GM12874 (cell line): ENCODE measurements around the gene NEB.

Source experiments
- TF ChIP-seq, protein P1 (sequence below): IDR thresholded peaks from 2 replicates; pipeline ENCODE4 v1.5.1; 2011; ENCODE audit warnings: low read depth, mild to moderate bottlenecking, control low read depth, low read length, moderate library complexity; ENCODE audit not compliant: insufficient read depth

The NEB gene

DNA sequence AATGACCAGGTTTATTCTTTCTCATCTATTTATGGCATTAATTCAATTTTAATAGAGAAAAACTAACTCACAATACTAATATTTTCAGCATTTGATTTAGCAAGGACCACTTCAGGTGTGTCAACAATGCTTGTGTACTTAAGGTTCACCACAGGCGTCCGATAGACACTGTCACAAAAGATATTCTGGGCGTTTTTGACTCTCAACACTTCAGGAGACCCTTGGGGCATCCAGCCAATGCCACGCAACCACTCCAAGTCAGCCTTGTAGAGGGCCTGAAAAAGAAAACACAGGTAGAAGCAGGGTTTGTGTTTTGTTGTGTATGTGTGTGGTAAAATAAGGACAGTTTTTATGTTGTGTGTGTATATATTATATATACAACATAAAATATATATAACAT is 158.2 kb downstream of the NEB start:
- TF ChIP-seq, protein P1, sequence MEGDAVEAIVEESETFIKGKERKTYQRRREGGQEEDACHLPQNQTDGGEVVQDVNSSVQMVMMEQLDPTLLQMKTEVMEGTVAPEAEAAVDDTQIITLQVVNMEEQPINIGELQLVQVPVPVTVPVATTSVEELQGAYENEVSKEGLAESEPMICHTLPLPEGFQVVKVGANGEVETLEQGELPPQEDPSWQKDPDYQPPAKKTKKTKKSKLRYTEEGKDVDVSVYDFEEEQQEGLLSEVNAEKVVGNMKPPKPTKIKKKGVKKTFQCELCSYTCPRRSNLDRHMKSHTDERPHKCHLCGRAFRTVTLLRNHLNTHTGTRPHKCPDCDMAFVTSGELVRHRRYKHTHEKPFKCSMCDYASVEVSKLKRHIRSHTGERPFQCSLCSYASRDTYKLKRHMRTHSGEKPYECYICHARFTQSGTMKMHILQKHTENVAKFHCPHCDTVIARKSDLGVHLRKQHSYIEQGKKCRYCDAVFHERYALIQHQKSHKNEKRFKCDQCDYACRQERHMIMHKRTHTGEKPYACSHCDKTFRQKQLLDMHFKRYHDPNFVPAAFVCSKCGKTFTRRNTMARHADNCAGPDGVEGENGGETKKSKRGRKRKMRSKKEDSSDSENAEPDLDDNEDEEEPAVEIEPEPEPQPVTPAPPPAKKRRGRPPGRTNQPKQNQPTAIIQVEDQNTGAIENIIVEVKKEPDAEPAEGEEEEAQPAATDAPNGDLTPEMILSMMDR = no peak

DNA sequence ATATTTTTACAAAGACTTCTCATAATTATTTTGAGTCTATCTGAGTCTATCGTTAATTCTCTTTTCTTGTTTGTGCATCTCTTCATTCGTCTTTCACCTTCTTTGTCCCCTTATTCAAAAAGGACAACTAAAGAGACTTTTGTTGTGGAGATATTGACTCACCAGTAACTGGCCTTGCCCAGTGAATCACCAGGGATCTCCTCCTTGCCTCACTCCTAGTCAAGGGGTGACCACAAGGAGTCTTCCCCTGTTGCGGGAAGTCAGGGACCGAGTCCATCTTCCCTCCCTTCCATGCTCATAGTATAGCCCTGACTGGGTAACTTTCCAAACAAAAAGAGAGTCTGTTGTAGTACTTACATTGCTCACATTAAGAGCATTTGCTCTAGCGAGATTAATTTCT is 158.9 kb downstream of the NEB start:
- TF ChIP-seq, protein P1 = no peak

DNA sequence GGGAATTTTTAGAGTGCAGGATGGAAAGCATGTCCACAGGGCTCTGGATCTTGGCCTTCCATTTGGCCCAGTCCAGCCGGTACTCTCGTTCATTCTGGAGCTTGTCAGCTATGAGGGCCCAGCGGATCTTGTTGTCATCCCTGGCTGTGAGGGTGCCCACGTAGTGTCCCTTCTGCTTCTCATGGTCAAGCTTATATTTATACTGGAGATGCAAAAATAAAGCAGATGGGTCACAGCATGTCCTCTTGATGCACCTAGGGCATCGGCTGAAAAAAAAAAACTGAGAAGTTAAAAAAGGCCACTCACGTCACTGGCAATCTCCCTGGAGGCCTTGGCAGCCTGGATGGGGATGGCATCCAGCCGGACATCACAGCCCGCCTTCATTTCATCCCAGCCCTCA is 164.1 kb downstream of the NEB start:
- TF ChIP-seq, protein P1 = no peak

DNA sequence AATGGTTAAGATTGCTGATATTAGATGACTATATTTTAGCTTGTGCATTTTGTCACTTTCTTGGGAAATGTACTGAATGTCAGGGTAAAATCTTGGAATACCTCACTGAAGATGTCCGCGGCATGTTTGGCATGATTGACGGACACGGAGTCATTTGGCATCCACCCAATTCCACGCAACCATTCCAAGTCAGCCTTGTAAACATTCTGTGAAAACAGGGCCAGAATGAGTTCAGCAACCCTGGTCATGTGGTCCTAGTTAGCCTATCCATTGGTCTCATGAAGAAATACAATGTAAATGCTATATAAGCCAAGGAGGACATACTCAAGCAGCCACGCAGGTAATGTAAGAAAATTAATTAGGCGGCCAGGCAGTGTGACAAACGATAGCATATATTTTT is 165.1 kb downstream of the NEB start:
- TF ChIP-seq, protein P1 = no peak

DNA sequence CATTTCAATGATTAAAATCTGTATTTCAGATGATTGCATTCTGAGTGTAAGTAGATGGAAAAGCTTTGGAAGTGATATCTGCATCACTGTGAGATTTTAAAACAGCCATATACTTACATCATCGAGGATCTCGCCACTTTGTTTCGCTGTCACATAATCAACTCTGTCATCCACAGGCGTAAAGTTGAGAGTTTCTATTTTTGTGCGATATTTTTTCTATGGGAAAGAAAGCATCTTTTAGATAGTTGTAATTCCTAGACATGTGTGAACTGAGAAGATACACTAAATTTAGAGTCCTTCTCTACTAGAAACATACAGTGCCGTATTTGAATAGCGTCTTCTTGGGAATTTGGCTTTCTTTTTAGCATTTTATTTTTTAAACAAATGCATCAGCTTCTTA is 165.8 kb downstream of the NEB start:
- TF ChIP-seq, protein P1 = no peak

DNA sequence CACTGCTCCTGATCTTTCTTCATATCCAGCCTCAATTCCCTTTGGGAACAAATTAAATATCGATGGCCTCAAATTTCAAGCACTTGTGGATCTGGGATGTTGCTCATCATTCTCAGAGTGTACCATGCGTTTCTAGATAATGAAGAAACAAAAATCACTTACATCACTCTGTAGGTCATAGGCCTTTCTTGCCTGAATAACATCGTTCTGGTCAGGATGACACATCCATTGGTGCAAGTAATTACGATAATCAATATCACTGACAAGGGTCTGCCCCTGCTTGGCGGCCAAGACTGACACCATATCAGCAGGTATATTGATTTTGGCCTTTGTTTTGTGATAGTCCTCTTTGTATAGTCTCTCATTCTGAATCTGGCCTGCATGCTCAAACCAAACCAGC is 167.3 kb downstream of the NEB start:
- TF ChIP-seq, protein P1 = no peak

DNA sequence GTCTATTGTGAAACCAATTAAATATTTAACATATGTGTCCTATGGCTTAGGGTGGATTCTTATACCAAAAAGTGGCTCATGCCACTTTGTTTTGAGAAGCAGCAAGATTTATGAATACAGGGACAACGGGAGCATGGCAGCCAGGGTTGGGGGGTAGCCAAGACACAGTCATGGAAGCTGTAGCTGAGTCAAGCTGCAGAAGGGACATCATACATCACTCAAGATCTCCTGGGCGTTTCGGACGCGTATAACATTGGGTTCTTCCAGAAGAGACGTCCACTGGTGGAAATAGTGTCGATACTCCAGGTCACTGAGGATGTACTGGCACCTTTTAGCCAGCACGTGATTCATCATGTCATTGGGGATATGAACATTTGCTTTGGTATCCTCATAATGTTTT is 171.9 kb downstream of the NEB start:
- TF ChIP-seq, protein P1 = no peak

DNA sequence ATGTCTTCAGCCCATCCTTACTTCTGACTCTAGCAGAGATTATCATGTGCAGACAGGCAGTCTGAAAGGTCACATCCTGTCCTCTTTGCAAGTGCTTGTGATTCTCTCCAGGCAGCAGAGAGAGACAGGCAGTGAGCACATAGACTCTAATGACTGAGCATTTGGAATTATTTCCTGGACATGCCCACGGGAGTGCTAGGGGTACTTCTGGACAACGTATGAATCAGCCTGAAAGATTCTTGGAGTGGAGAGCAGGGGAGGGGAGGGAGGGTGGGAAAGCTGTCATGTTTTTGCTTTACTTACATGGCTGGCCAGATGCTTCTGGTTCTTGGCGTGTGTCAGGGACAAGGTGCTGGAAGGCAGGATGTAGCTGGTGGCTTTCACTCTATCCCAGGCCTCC is 174.0 kb downstream of the NEB start:
- TF ChIP-seq, protein P1 = no peak
